Measurements from ENCODE around the gene ABCC4. TPM values are rescaled to one million over a fixed set of nuclear protein-coding genes. Genes with fewer than 3 reads are reported as not detected.

ABCC4 gene
- total and polyA plus RNA-seq, 4 donors = 0.74 to 22.5 (median 2.0) TPM

DNA sequence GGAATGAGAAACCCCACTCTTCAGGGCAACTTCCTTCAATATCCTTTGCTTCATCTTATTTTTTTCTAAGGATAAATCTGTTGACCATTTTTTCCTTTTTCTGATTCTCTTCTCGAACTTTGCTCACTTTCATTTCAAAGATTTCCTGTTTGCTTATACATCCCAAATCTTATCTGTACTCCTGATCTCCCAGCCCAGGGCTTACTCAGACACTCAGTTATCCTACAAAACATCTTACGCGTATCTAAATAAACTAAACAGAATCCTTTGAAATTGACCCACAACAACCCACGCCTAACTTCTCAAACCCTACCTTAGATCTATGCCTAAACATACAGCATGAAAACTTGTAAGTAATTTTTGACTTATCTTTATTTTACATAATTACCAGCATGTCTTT is 179.2 kb downstream of the ABCC4 start (continued):
- TF ChIP-seq REST (IDR thresholded peaks at IDR 0.05) (no peak), FOXA2 (IDR thresholded peaks at IDR 0.05) (no peak)

DNA sequence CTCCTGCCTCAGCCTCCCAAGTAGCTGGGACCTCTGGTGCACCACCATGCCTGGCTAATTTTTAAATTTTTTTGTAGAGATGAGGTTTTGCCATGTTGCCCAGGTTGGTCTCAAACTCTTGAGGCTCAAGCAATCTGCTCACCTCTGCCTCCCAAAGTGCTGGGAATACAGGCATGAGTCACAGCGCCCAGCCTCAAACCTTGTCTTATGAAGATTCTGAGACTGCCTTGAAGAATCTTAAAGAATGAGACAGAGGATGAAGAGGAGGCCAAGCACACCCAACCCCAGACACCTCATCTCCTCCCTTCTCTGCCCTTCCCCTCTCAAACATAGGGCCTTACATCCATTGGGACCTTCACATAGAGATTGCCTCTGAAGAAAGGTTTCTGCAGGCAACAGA is 179.7 kb downstream of the ABCC4 start:
- Histone ChIP-seq H3K4me1 (ENCODE audit: control insufficient read depth in 4 of 4, insufficient read depth in 4 of 4, low read length in 3 of 4) (peaks cover 0 to 5% (median 0%) of the 10 kb centered on the region in 4 donors), H3K27me3 (ENCODE audit: control insufficient read depth in 4 of 4, insufficient read depth in 4 of 4, low read length in 3 of 4) (no peaks in the 10 kb centered on the region), H3K9me3 (ENCODE audit: control insufficient read depth in 4 of 4, low read length in 3 of 4) (no peaks in the 10 kb centered on the region), H3K36me3 (ENCODE audit: control insufficient read depth in 4 of 4, insufficient read depth in 3 of 4, low read depth in 1 of 4, low read length in 3 of 4) (no peaks in the 10 kb centered on the region), H3K4me3 (ENCODE audit: low read depth in 1 of 3, low read length in 3 of 3) (no peak overlapping the region), H3K27ac (ENCODE audit: low read depth in 1 of 2, low read length in 2 of 2) (no peak overlapping the region), H3K9ac (ENCODE audit: low read depth in 1 of 2, low read length in 2 of 2) (no peak overlapping the region)
- 98% methylated on average over 1 of the region's 1 CpG for WGBS
- no peak for DNase-seq (ENCODE audit: low spot score)
- TF ChIP-seq ATF3 (IDR thresholded peaks at IDR 0.05) = no peak
- TF ChIP-seq FOXA2 (IDR thresholded peaks at IDR 0.05) = no peak
- TF ChIP-seq YY1 (IDR thresholded peaks at IDR 0.05) = no peak
- no peak for TF ChIP-seq RXRA (IDR thresholded peaks at IDR 0.05)
- TF ChIP-seq REST (IDR thresholded peaks at IDR 0.05) = no peak
- TF ChIP-seq, protein P1, sequence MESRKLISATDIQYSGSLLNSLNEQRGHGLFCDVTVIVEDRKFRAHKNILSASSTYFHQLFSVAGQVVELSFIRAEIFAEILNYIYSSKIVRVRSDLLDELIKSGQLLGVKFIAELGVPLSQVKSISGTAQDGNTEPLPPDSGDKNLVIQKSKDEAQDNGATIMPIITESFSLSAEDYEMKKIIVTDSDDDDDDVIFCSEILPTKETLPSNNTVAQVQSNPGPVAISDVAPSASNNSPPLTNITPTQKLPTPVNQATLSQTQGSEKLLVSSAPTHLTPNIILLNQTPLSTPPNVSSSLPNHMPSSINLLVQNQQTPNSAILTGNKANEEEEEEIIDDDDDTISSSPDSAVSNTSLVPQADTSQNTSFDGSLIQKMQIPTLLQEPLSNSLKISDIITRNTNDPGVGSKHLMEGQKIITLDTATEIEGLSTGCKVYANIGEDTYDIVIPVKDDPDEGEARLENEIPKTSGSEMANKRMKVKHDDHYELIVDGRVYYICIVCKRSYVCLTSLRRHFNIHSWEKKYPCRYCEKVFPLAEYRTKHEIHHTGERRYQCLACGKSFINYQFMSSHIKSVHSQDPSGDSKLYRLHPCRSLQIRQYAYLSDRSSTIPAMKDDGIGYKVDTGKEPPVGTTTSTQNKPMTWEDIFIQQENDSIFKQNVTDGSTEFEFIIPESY (IDR thresholded peaks at IDR 0.05) = no peak
- no peak for TF ChIP-seq SP1 (IDR thresholded peaks at IDR 0.05)
- TF ChIP-seq HNF4G (IDR thresholded peaks at IDR 0.05) = no peak
- no peak for TF ChIP-seq TAF1 (conservative IDR thresholded peaks at IDR 0.05)
- TF ChIP-seq EGR1 (IDR thresholded peaks at IDR 0.05; ENCODE audit: low read depth in 2 of 2) = no peak
- TF ChIP-seq HNF4A (conservative IDR thresholded peaks at IDR 0.05) = no peak
- no peak for TF ChIP-seq CTCF (IDR thresholded peaks at IDR 0.05; ENCODE audit: low read depth, low read length, missing input control)
- no peak for TF ChIP-seq RAD21 (IDR thresholded peaks at IDR 0.05)
- no peak for TF ChIP-seq FOXA1 (IDR thresholded peaks at IDR 0.05)
- TF ChIP-seq, protein P2, sequence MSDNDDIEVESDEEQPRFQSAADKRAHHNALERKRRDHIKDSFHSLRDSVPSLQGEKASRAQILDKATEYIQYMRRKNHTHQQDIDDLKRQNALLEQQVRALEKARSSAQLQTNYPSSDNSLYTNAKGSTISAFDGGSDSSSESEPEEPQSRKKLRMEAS (IDR thresholded peaks at IDR 0.05) = no peak
- no peak for TF ChIP-seq NR2F2 (IDR thresholded peaks at IDR 0.05)
- no peak for TF ChIP-seq GABPA (IDR thresholded peaks at IDR 0.05 in 1 of 2, conservative IDR thresholded peaks at IDR 0.05 in 1 of 2)
